Measurements from ENCODE around the gene BCL2L1.

The BCL2L1 gene

GRCh38 chr20:31644701-31645100 is 78.0 kb downstream of the BCL2L1 start:
- TF ChIP-seq EZH2phosphoT487 (IDR thresholded peaks at IDR 0.05; ENCODE audit: low read depth) (no peak), CTCF (IDR thresholded peaks at IDR 0.05; ENCODE audit: low read depth, low read length) (no peak)
- Histone ChIP-seq H3K4me1 (ENCODE audit: low read length) (peaks cover 7% of the 10 kb centered on the region), H3K79me2 (ENCODE audit: low read length) (no peaks in the 10 kb centered on the region), H3K36me3 (replicated peaks; ENCODE audit: low read depth, low read length) (no peaks in the 10 kb centered on the region), H2AFZ (ENCODE audit: low read depth, low read length) (no peak overlapping the region), H3K4me2 (ENCODE audit: low read length) (no peak overlapping the region), H3K27me3 (ENCODE audit: low read depth, low read length) (no peaks in the 10 kb centered on the region; the same call in 1 of the 2 replicates), H3K9ac (ENCODE audit: low read length) (no peak overlapping the region), H3K4me3 (ENCODE audit: low read length) (no peak overlapping the region), H3K27ac (ENCODE audit: low read length) (no peak overlapping the region), H4K20me1 (ENCODE audit: insufficient read depth, low read length) (no peaks in the 10 kb centered on the region), H3K9me3 (ENCODE audit: insufficient read depth, low read length) (no peaks in the 10 kb centered on the region)

DNA sequence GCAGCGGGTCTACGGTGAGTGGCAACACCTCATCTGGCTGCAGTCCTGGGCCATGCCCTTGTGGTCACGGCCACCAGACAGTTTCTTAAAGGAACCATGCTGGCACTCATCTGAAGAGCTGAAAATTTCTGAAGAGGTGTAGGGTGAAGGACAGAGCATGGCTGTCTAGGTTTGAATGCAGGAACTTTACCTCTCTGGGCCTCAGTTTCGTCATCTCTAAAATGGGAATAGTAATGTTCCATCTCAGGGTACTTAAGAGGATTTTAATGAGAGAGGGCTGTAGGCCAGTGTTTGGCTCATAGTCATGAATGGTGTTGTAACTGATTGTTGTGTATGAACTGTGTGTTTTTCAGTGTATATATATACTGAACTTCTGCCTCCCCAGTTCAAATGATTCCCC is 79.1 kb downstream of the BCL2L1 start:
- TF ChIP-seq CTCF (IDR thresholded peaks at IDR 0.05; ENCODE audit: low read depth, low read length) (no peak), EZH2phosphoT487 (IDR thresholded peaks at IDR 0.05; ENCODE audit: low read depth) (no peak)
- no peak overlapping the region for H3K4me3 ChIP-seq (ENCODE audit: low read length)
- no peaks in the 10 kb centered on the region for H3K9me3 ChIP-seq (ENCODE audit: insufficient read depth, low read length)
- no peak overlapping the region for H3K27ac ChIP-seq (ENCODE audit: low read length)
- H3K27me3 ChIP-seq (ENCODE audit: low read depth, low read length) = no peaks in the 10 kb centered on the region; the same call in 1 of the 2 replicates
- H3K9ac ChIP-seq (ENCODE audit: low read length) = no peak overlapping the region
- no peaks in the 10 kb centered on the region for H3K36me3 ChIP-seq (replicated peaks; ENCODE audit: low read depth, low read length)
- no peak overlapping the region for H2AFZ ChIP-seq (ENCODE audit: low read depth, low read length)
- peaks cover 7% of the 10 kb centered on the region for H3K4me1 ChIP-seq (ENCODE audit: low read length)
- H3K79me2 ChIP-seq (ENCODE audit: low read length) = no peaks in the 10 kb centered on the region
- H3K4me2 ChIP-seq (ENCODE audit: low read length) = no peak overlapping the region
- no peaks in the 10 kb centered on the region for H4K20me1 ChIP-seq (ENCODE audit: insufficient read depth, low read length)

- no peak for TF ChIP-seq CTCF (IDR thresholded peaks at IDR 0.05; ENCODE audit: low read depth, low read length)
- TF ChIP-seq EZH2phosphoT487 (IDR thresholded peaks at IDR 0.05; ENCODE audit: low read depth) = no peak
- peak overlapping the region; percentile 17; the same call in 1 of the 2 replicates for H3K4me2 ChIP-seq (ENCODE audit: low read length)
- no peaks in the 10 kb centered on the region; the same call in 1 of the 2 replicates for H3K27me3 ChIP-seq (ENCODE audit: low read depth, low read length)
- no peaks in the 10 kb centered on the region for H3K9me3 ChIP-seq (ENCODE audit: insufficient read depth, low read length)
- no peaks in the 10 kb centered on the region for H3K79me2 ChIP-seq (ENCODE audit: low read length)
- H4K20me1 ChIP-seq (ENCODE audit: insufficient read depth, low read length) = no peaks in the 10 kb centered on the region
- H3K9ac ChIP-seq (ENCODE audit: low read length) = no peak overlapping the region
- peaks cover 12% of the 10 kb centered on the region for H3K4me1 ChIP-seq (ENCODE audit: low read length)
- H3K36me3 ChIP-seq (replicated peaks; ENCODE audit: low read depth, low read length) = no peaks in the 10 kb centered on the region
- 0 out of 2 replicates have a peak overlapping the region, but pooled peaks have one; percentile 40 for H2AFZ ChIP-seq (ENCODE audit: low read depth, low read length)
- H3K4me3 ChIP-seq (ENCODE audit: low read length) = no peak overlapping the region
- no peak overlapping the region for H3K27ac ChIP-seq (ENCODE audit: low read length)
Observed at GRCh38 chr20:31642837-31643236, 79.8 kb downstream of the BCL2L1 start.

DNA sequence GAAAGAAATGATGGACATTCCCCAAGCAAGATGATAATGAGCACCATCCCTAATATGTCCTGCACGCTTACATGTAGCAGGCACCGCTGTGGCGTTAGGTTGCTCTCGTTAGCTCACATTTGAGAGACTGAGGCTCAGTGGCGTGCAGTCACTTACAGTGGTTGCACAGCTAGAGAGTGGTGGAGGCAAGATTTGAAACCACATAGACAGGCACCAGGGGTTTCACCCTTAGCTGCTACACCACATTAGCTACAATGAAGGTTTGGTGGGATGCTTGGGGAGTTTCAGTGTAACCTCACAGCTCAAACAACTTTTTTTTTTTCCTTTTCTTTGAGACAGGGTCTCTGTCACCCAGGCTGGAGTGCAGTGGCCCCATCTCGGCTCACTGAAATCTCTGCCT is 81.3 kb downstream of the BCL2L1 start:
- TF ChIP-seq EZH2phosphoT487 (IDR thresholded peaks at IDR 0.05; ENCODE audit: low read depth) = no peak
- no peak overlapping the region for H3K4me2 ChIP-seq (ENCODE audit: low read length)
- H3K36me3 ChIP-seq (replicated peaks; ENCODE audit: low read depth, low read length) = no peaks in the 10 kb centered on the region
- no peaks in the 10 kb centered on the region for H3K9me3 ChIP-seq (ENCODE audit: insufficient read depth, low read length)
- no peak overlapping the region for H3K27ac ChIP-seq (ENCODE audit: low read length)
- H3K9ac ChIP-seq (ENCODE audit: low read length) = no peak overlapping the region
- no peaks in the 10 kb centered on the region for H3K79me2 ChIP-seq (ENCODE audit: low read length)
- no peak overlapping the region for H3K4me3 ChIP-seq (ENCODE audit: low read length)
- no peaks in the 10 kb centered on the region; the same call in 1 of the 2 replicates for H3K27me3 ChIP-seq (ENCODE audit: low read depth, low read length)
- peaks cover 12% of the 10 kb centered on the region for H3K4me1 ChIP-seq (ENCODE audit: low read length)
- H4K20me1 ChIP-seq (ENCODE audit: insufficient read depth, low read length) = no peaks in the 10 kb centered on the region
- no peak overlapping the region for H2AFZ ChIP-seq (ENCODE audit: low read depth, low read length)

Measured in OCI-LY3 (cell line).